AG08395 (cell line): ENCODE results near the gene CACYBP.
"Not testable (repeated sequence)": the region's sequence is repeated elsewhere in the genome, so short reads cannot be mapped to it uniquely, and the experiment has no call there.

Experiments
- DNase-seq: peaks from one replicate; pipeline ENCODE4 v3.0.0; 2012; ENCODE audit warnings: mixed read lengths, low spot score

CACYBP gene

DNA sequence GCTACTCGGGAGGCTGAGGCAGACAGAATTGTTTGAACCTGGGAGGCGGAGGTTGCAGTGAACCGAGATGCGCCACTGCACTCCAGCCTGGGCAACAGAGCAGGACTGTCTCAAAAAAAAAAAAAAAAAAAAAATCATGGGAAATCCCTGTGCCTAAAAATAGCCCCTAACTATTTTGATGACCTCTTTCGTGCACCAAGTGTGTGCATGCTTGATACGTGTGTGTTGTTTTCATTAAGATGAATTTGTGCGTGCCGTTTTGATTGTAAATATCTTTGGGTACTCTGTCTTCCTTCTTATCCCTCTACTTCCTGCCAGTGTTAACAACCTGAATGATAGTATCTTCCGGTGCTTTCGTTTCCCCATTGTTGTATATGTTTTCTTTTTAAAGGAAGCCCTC lies 9.8 kb downstream of the CACYBP start:
- no peak for DNase-seq

DNA sequence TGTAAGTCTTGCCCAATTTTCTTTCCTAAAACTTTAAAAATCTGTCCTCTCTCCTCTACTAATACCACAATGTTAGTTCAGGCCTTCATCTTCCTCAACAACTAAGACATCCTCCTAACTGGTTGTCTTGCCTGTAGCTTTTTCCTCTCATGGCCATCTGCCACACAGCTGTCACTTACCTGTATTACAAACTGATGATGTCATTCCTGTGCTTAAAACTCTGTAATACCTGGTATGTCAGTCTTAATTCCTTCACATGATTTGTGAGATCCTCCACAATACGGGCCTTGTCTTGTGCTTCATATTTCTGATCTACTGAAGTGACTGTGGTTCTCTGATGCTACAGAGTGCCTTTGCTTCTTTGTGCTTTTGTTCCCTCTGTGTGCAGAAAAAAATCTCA lies 13.7 kb downstream of the CACYBP start:
- no peak for DNase-seq

DNA sequence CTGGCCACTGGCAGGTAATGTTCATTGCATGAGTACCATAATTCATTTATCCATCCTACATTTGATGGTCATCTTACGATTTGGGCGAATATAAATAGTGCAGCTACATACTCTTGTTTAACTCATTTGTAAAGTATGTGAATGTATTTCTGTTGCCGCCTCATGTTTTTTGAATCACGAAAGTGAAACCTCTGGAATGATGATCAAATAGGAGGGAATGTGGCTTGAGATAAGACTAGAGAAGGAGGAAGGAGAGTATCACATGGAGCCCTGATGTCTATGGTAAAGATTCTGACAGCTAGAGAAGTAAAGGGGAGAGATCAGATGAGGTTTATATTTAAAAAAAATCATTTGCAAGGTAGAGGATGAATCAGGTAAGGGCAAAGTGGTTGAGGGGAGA lies 15.5 kb downstream of the CACYBP start:
- peak; percentile 49 for DNase-seq

DNA sequence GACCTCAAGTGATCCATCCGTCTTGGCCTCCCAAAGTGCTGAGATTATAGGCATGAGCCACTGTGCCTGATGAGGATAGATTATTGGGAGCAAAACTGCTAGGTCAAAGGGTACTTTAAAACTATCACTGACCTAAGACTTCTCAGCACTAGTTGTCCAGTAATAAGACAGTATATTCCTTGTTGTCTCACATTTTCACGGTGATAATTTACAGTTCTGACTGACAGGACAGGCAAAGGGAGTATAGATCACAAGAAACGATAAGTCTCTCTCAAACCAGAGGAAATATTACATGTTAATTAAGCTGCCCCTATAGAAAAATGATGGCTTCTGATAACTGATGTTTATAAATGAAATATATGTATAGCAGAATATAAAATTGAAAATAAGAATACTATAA lies 19.8 kb downstream of the CACYBP start:
- DNase-seq = no peak

DNA sequence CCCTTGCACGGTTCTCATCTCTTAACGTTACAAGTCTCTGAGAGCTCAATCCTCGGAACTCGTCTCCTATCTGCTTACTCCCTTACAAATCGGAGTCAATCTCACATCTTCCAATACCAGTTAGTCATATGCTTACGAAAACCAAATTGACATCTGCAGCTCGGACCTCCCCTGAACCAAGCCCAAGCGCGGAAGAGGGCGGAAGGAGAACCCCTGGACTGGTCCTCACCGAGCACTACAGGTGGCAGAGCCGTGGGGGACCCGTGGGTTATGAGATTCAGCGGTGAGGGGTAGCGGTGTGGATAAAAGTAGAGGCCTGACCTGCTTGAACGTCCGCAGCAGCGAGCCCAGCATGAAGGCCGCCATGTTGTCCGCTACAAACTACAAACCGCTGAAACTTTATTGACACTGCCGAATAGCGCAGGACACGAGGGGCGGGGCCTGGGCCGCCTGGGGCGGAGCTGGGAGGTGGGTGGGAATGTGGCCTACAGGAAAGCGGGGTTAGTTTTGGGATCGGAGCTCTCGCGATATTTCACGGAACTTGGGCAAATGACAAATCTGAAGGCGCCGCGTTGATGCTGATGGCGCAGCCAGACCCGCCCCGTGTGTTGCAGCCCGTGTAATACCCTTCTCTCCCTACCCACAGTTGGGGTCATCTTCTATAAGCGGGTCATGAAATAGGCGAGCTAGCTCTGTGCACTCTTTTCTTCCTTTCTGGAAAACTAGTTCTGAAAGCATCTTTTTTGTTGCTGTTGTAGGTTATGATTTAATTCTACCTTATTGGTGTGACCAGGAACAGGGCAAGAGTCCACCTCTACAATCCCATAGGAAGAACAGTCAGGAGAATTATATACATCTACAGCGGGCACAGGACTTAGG lies 23.5 kb downstream of the CACYBP start, which contains the start of gene MRPS14:
Gene MRPS14, minus strand, starts transcription at position 383 of the 879 bp plus-strand sequence. Its CDS starts 17 bp downstream, at position 366.
- DNase-seq = peak; percentile 98

DNA sequence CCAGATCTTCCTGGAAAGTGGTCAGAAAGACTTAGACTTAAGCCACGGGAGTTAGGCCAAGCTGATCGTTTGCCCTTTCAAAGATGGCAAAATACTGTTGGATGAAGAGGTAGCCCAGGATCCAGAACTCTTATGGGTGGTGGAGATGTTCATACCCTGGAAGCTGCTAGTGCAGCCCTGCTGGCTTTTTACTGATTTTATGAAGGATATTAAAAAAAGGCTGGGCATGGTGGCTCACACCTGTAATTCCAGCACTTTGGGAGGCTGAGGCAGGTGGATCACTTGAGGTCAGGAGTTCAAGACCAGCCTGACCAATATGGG lies 24.1 kb downstream of the CACYBP start:
- DNase-seq = not testable (repeated sequence)

DNA sequence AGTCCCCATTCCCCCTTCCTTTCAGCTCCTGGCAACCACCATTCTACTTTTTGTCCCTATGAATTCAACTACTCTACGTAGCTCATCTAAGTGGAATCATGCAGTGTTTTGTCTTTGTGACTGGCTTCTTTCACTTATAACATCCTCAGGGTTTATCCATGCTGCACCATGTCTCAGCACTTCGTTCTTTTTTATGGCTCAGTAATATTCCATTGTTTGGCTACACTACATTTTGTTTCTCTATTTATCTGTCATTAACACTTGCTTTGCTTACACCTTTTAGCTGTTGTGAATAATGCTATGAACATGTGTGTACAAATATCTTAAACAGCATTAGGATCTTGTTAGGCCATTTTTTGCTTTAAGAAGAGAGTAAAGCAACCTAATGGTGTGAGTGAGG lies 25.0 kb downstream of the CACYBP start:
- no peak for DNase-seq

DNA sequence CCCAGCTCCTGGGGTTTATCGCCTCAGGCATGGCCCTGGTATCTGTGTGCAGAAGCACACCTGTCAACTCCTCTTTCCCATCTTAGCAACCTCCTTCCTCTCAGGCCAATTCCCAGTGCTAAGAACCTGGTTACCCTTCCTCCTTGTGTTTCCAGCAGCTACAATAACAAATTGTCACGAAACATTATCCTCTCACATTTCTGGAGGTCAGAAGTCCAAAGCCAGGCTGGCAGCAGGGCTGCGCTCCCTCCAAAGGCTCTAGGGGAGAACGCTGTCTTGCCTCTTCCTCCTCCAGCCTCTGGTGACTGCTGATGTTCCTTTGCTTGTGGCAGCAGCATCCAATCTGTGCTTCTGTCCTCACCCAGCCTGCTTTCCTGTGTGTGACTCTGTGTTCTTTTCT lies 34.2 kb downstream of the CACYBP start:
- DNase-seq = no peak

DNA sequence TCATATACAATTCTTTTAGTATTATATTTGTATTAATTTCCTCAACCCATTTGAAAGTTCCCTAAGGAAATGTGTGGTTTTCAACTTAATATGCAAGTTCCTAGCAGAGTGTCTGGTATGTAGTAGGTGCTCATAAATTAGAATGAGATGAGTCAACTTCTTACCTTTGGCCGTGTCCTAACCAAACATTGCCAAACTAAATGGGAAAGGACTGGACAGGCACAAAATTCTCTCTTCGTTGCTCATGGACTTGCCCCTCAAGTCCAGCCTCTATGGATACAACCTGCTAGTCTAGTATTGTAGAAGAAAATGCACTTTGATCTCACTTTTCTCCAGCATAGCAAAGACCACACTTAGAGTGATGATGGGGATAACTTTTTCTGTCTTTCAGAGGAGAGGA lies 35.0 kb downstream of the CACYBP start:
- DNase-seq = no peak

DNA sequence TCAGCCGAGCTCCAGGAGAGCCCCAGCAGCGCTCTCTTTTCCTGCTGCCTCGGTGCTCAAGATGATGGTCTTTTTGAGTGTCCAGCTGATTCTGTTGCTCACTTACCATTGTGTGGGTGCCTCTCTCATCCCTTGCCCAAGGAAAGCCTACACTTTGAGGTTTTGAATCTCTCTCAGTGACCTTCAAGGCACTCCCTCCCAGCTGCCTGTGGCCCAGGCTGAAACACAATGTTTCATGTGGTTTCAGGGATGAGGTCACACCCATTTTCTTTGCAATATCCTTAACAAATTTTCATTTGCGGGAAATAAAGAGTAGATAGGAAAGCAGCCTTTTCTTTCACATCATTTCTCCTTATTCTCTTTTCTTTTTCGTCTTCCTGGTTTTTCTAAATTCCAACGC lies 36.1 kb downstream of the CACYBP start:
- DNase-seq = no peak

DNA sequence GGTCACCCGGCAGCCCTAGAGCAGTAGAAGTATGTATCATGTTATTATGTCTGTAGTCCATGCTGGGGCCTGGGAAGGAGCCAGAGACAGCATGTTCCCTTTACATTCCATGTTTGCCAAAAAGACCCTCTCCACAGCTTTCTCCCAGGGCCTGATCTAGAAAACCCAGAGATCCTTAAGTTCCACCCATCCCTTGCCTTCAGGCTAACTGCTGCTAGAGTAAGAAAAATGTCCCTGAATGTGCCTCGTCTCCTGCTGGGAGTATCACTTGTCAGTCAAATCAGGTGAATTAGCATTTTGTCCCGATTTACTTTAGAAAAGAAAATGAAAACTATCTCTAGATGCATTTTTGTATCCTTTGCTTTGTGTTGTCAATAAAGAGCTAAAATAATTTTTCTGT lies 36.7 kb downstream of the CACYBP start:
- DNase-seq = no peak

DNA sequence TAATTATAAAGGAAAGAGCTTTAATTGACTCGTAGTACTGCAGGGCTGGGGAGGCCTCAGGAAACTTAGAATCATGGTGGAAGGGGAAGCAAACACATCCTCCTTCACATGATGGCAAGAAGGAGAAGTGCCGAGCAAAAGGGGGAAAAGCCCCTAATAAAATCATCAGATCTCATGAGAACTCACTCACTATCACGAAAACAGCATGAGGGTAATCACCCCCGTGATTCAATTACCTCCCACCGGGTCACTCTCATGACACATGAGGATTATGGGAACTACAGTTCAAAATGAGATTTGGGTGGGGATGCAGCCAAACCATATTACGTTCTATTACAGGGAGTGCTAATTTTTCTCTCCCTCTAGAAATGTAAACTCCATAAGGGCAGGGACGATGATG lies 37.7 kb downstream of the CACYBP start:
- no peak for DNase-seq

DNA sequence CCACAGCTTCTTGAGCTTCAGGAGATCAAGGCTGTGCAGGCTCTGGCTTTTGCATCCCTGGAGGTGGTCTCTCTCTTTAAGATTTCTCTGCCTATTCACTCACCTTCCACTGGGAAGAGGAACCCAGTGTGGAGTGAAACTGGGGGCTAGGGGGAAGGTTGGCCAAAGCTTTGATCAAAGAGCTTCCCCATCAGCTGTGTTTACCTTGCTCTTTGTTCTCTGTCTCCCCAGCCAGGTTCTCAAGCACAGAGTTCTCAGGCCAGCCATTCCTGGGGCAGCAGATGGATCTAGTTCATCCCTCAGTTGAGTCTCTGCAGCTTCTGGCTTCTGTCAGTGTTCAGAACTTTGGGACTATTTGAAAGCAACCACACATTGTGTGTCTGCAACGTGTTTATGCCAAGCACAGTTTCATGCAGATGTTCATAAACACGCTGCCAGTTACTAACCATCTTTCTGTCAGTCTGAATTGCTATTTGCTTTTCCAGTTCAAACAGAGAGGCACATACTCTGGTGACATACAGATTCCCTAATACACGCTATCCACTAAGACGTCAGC lies 40.7 kb downstream of the CACYBP start:
- no peak for DNase-seq

DNA sequence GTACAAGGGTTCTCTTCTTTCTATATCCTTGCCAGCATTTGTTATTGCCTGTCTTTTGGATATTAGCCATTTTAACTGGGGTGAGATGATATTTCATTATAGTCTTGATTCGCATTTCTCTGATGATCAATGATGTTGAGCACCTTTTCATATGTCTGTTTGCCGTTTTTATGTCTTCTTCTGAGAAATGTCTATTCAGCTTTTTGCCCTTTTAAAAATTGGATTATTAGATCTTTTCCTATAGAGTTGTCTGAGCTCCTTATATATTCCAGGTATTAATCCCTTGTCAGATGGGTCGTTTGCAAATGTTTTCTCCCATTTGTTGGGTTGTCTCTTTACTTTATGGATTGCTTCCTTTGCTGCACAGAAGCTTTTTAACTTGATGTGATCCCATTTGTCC lies 42.9 kb downstream of the CACYBP start:
- DNase-seq = no peak

DNA sequence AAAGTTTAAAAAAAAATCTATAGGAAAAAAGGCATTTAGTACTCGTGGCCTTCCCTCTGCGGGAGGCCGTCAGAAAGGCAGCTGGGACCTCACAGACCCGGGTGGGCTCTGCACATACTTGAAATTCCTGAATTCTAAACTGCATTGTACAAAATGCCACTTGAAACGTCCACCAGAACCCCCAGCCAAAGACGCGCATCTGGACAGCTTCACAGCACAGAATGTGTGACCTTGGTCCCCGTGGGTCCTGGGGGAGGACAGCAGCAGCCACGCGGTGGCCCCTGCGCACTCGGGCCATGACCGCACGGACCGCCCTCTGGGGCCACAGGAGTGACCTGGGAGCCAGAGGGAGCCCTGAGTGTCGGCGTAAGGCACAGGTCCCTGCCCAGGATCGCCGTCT lies 44.1 kb downstream of the CACYBP start:
- DNase-seq = no peak

DNA sequence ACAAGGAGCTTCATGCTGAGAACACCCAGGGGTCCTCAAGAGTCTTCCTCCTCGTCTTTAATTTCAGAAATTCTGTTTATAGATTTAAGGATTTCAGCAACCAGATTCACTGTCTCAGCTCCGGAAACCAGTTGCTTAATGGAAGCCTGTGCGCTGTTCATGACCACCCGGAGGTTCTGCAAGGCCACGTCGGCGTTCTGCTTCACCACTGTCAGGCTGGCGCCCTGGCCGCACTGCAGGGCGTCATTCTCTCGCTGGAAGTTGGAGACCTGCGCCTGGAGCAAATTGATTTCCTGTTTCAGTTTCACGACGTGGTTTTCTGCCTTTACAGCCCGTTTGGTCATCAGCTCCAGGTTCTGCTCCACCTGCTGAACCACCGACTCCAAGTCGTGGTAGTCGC lies 44.8 kb downstream of the CACYBP start:
- DNase-seq = not testable (repeated sequence)

DNA sequence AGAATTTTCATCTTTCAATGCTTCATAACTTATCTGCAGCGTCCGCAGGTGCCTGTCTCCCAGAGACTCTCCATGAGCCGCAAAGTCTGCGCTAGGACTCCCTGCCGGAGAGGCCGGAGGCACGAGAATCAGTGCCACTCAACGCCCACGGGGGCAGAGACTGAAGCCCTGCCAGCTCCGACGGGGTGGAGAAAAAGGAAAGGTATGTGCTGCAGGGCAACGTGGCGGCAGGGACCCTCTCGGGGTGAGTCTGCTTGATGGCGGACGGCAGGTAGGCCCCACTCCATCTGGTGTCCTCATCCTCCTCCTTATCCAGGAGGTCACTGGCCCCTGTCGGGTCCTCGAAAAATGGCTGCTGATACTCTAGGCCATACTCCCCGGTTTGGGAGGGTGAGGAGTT lies 45.4 kb downstream of the CACYBP start:
- DNase-seq = no peak

DNA sequence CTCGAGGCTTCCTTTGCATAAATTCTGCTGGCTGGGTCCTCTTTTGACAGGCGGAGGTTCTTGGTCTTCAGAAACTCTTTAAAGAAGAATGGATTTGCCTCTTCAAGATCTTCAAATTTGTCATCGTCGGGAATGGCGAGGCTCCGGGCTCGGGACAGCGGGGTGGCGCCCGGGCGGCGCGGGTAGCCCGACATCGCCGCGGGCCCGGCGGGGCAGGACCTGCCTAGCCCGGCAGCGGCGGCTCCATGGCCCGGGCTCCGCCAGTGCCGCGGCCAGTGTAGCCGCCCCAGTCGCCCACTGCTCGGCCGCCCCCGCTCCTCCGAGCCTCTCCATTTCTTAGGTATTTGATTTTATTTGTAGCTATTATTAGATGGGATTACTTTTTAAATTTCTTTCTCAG lies 45.8 kb downstream of the CACYBP start:
- no peak for DNase-seq

DNA sequence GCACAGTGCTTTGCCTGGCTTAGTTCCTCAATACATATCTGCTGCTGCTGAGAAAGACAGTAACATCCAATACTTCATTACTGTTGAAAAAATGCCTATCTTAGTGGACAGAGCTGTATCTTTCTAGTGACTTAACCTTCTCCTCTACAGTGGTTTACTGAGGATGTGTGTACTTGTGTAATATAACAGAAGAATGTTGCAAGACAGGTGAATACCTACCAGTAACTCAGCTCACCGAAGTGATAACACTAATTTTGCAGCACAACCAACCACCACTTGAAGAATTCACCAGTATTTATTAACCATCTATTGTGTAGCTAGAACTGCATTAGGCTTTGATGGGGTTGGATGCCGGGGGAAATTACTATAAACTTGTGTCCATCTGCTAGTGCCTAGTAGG lies 51.2 kb downstream of the CACYBP start:
- DNase-seq = no peak

DNA sequence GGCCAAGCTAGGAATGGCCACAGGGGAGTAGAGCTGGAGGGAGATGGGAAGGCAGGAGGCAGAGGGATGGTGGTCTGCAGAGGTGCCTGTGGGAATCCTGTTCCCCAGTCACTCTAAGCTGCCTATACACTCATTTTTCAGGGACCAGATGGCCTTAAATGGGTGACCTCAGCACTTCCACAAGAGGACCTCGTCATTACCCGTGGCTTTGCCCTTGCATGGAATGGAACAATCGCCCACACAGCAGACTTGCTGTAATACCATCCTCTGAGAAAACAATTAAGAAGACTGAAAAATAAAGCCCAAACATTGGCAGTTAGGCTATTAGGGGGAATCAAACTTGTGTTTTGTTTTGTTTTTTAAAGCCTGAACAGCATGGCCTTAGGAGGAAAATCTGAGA lies 55.0 kb downstream of the CACYBP start:
- DNase-seq = no peak
